CD8-positive, alpha-beta memory T cell (primary cell): ENCODE results near the gene TTC16. TPM values are rescaled to one million over a fixed set of nuclear protein-coding genes. Genes with fewer than 3 reads are reported as not detected.

Experiments
- CTCF ChIA-PET: fragments of 350-600 bp; sonication (Branson Sonifier 250); formaldehyde crosslinking; loops from one replicate; lab custom pipeline; 2021; ENCODE audit warnings: antibody characterized with exemption; lab: Charles Lee
- POLR2A ChIA-PET: fragments of 350-600 bp; sonication (Branson Sonifier 250); formaldehyde crosslinking; loops from one replicate; lab custom pipeline; 2021; ENCODE audit warnings: antibody characterized with exemption; lab: Charles Lee
- DNase-seq, 5 donors: peaks; one replicate each; pipeline versions ENCODE4 v3.0.0 to v3.0.0-alpha.2; 2020 to 2022; ENCODE audit warnings: mixed read lengths in 1 of 5
- H3K27ac ChIP-seq: one replicate; pipeline ENCODE4 v1.7.0; 2013; ENCODE audit warnings: low read depth, mild to moderate bottlenecking, low read length, moderate library complexity
- H3K27me3 ChIP-seq: 2 replicates; pipeline ENCODE4 v1.7.0; 2013; ENCODE audit warnings: low read length, mild to moderate bottlenecking; ENCODE audit not compliant: insufficient read depth, poor library complexity, severe bottlenecking
- H3K36me3 ChIP-seq: 2 replicates; pipeline ENCODE4 v1.7.0; 2013; ENCODE audit warnings: mild to moderate bottlenecking, low read length, moderate library complexity; ENCODE audit not compliant: insufficient read depth
- H3K4me1 ChIP-seq: 2 replicates; pipeline ENCODE4 v1.7.0; 2013; ENCODE audit warnings: mild to moderate bottlenecking, low read length, moderate library complexity; ENCODE audit not compliant: insufficient read depth
- H3K4me3 ChIP-seq: 2 replicates; pipeline ENCODE4 v1.7.0; 2013; ENCODE audit warnings: mild to moderate bottlenecking, low read length
- H3K9me3 ChIP-seq: 2 replicates; pipeline ENCODE4 v1.7.0; 2013; ENCODE audit warnings: mild to moderate bottlenecking, low read length
- H3K27ac Mint-ChIP-seq, 8 donors: one replicate each; pipeline ENCODE4 v1.8.0; 2020 to 2021; ENCODE audit warnings: mixed read lengths in 8 of 8, mild to moderate bottlenecking in 6 of 8, inconsistent platforms in 3 of 8, moderate library complexity in 3 of 8
- H3K27me3 Mint-ChIP-seq, 2 donors: one replicate each; pipeline ENCODE4 v1.8.0; 2020 to 2021; ENCODE audit warnings: mixed read lengths in 2 of 2, mild to moderate bottlenecking in 1 of 2, moderate library complexity in 1 of 2
- H3K36me3 Mint-ChIP-seq, 3 donors: one replicate each; pipeline ENCODE4 v1.8.0; 2020 to 2021; ENCODE audit warnings: mixed read lengths in 3 of 3, inconsistent platforms in 1 of 3, mild to moderate bottlenecking in 1 of 3
- H3K4me1 Mint-ChIP-seq, 3 donors: one replicate each; pipeline ENCODE4 v1.8.0; 2020 to 2021; ENCODE audit warnings: mixed read lengths in 3 of 3, inconsistent platforms in 1 of 3, mild to moderate bottlenecking in 1 of 3
- H3K4me3 Mint-ChIP-seq, 7 donors: one replicate each; pipeline ENCODE4 v1.8.0; 2020 to 2021; ENCODE audit warnings: mixed read lengths in 7 of 7, mild to moderate bottlenecking in 6 of 7, moderate library complexity in 4 of 7, inconsistent platforms in 2 of 7
- H3K9me3 Mint-ChIP-seq, 5 donors: one replicate each; pipeline ENCODE4 v1.8.0; 2020 to 2022; ENCODE audit warnings: mixed read lengths in 5 of 5, mild to moderate bottlenecking in 3 of 5, moderate library complexity in 2 of 5, inconsistent platforms in 1 of 5
- polyA plus RNA-seq: library from polyadenylated mRNA; unstranded; fragments of 300-500 nt; fragmentation: Illumina TruSeq; gene quantifications from one replicate; pipeline ENCODE4 v1.2.3, GENCODE V29; 2021
- total RNA-seq, 2 experiments: library from RNA; stranded (reverse); gene quantifications; one replicate each; pipeline ENCODE4 v1.2.3, GENCODE V29; 2021

The TTC16 gene
- total and polyA plus RNA-seq, 3 experiments from 2014 or later = 1.6 to 7.1 (median 1.8) TPM

GRCh38 chr9:127722055-127722745, 6.3 kb downstream of the TTC16 start:
- no peaks in the 10 kb centered on the region for H3K9me3 Mint-ChIP-seq
- no peak for DNase-seq
- Histone ChIP-seq H3K4me1 (peaks cover 30% of the 10 kb centered on the region), H3K9me3 (no peaks in the 10 kb centered on the region), H3K27ac (no peak overlapping the region), H3K27me3 (no peaks in the 10 kb centered on the region), H3K4me3 (no peak overlapping the region), H3K36me3 (no peaks in the 10 kb centered on the region)
- peak overlapping the region in 6 of 8 donors; percentile 11 to 95 (median 62) for H3K27ac Mint-ChIP-seq
- H3K36me3 Mint-ChIP-seq = peaks cover 0 to 5% (median 2%) of the 10 kb centered on the region in 3 donors
- CTCF ChIA-PET = interaction anchor here (5.1 kb wide), 1 partner anchor 12 kb away, joined by 37 read pairs; the partner anchor contains the start of gene TOR2A
- peak overlapping the region in 4 of 7 donors; percentile 29 to 90 (median 65) for H3K4me3 Mint-ChIP-seq
- H3K27me3 Mint-ChIP-seq = no peaks in the 10 kb centered on the region
- H3K4me1 Mint-ChIP-seq = peaks cover 26 to 37% (median 27%) of the 10 kb centered on the region in 3 donors
- POLR2A ChIA-PET = interaction anchor here (0.6 kb wide), 1 partner anchor 22 kb away, joined by 7 read pairs; no protein-coding TSS in a partner anchor

- H3K9me3 Mint-ChIP-seq = no peaks in the 10 kb centered on the region
- H3K36me3 Mint-ChIP-seq = peaks cover 0 to 5% (median 2%) of the 10 kb centered on the region in 3 donors
- no peak overlapping the region for H3K4me3 Mint-ChIP-seq
- H3K36me3 ChIP-seq = no peaks in the 10 kb centered on the region
- peak overlapping the region in 4 of 8 donors; percentile 51 to 64 (median 58) for H3K27ac Mint-ChIP-seq
- H3K27me3 ChIP-seq = no peaks in the 10 kb centered on the region
- POLR2A ChIA-PET = no interaction called here
- no peak overlapping the region for H3K27ac ChIP-seq
- H3K4me1 Mint-ChIP-seq = peaks cover 26 to 37% (median 27%) of the 10 kb centered on the region in 3 donors
- H3K4me1 ChIP-seq = peaks cover 30% of the 10 kb centered on the region
- H3K4me3 ChIP-seq = no peak overlapping the region
- CTCF ChIA-PET = no interaction called here
- no peak for DNase-seq
- no peaks in the 10 kb centered on the region for H3K9me3 ChIP-seq
- H3K27me3 Mint-ChIP-seq = no peaks in the 10 kb centered on the region
These were observed 7.1 kb downstream of the TTC16 start for GRCh38 chr9:127723013-127723412.

GRCh38 chr9:127723444-127723843, 7.6 kb downstream of the TTC16 start:
- peaks cover 0 to 5% (median 2%) of the 10 kb centered on the region in 3 donors for H3K36me3 Mint-ChIP-seq
- no peaks in the 10 kb centered on the region for H3K27me3 Mint-ChIP-seq
- Histone ChIP-seq H3K4me1 (peaks cover 30% of the 10 kb centered on the region), H3K9me3 (no peaks in the 10 kb centered on the region), H3K36me3 (no peaks in the 10 kb centered on the region), H3K27me3 (no peaks in the 10 kb centered on the region), H3K27ac (no peak overlapping the region), H3K4me3 (no peak overlapping the region)
- ChIA-PET POLR2A (no interaction called here), CTCF (no interaction called here)
- peak overlapping the region in 4 of 8 donors; percentile 51 to 64 (median 58) for H3K27ac Mint-ChIP-seq
- no peaks in the 10 kb centered on the region for H3K9me3 Mint-ChIP-seq
- H3K4me3 Mint-ChIP-seq = no peak overlapping the region
- no peak for DNase-seq
- H3K4me1 Mint-ChIP-seq = peaks cover 26 to 37% (median 27%) of the 10 kb centered on the region in 3 donors

- H3K27ac Mint-ChIP-seq = no peak overlapping the region
These were observed 8.1 kb downstream of the TTC16 start for GRCh38 chr9:127724012-127724411.

GRCh38 chr9:127726871-127727270, 11.0 kb downstream of the TTC16 start:
- no peak overlapping the region for H3K4me3 Mint-ChIP-seq
- peaks cover 0 to 17% (median 2%) of the 10 kb centered on the region in 3 donors for H3K36me3 Mint-ChIP-seq
- Histone ChIP-seq H3K27ac (no peak overlapping the region), H3K27me3 (no peaks in the 10 kb centered on the region), H3K36me3 (no peaks in the 10 kb centered on the region), H3K4me3 (no peak overlapping the region), H3K9me3 (no peaks in the 10 kb centered on the region), H3K4me1 (peaks cover 5% of the 10 kb centered on the region)
- H3K4me1 Mint-ChIP-seq = peaks cover 3 to 8% (median 4%) of the 10 kb centered on the region in 3 donors
- DNase-seq = no peak
- ChIA-PET CTCF (interaction anchor here (1.1 kb wide), 1 partner anchor 195 kb away, joined by 3 read pairs; no protein-coding TSS in a partner anchor), POLR2A (interaction anchor here (0.6 kb wide), 1 partner anchor 162 kb away, joined by 5 read pairs; no protein-coding TSS in a partner anchor)
- no peaks in the 10 kb centered on the region for H3K27me3 Mint-ChIP-seq
- H3K9me3 Mint-ChIP-seq = no peaks in the 10 kb centered on the region
- peak overlapping the region in 1 of 8 donors; percentile 19 for H3K27ac Mint-ChIP-seq

More at GRCh38 chr9:127724012-127724411, 8.1 kb downstream of the TTC16 start:
- no peak for DNase-seq
- Histone ChIP-seq H3K9me3 (no peaks in the 10 kb centered on the region), H3K4me3 (no peak overlapping the region), H3K27me3 (no peaks in the 10 kb centered on the region), H3K4me1 (peaks cover 27% of the 10 kb centered on the region), H3K36me3 (no peaks in the 10 kb centered on the region), H3K27ac (no peak overlapping the region)
- POLR2A ChIA-PET = no interaction called here
- CTCF ChIA-PET = no interaction called here
- Mint-ChIP-seq H3K9me3 (no peaks in the 10 kb centered on the region), H3K27me3 (no peaks in the 10 kb centered on the region), H3K4me3 (no peak overlapping the region), H3K36me3 (peaks cover 0 to 7% (median 2%) of the 10 kb centered on the region in 3 donors), H3K4me1 (peaks cover 25 to 37% (median 27%) of the 10 kb centered on the region in 3 donors)

GRCh38 chr9:127728808-127729207, 12.9 kb downstream of the TTC16 start:
- Histone ChIP-seq H3K36me3 (no peaks in the 10 kb centered on the region), H3K4me1 (peaks cover 5% of the 10 kb centered on the region), H3K27me3 (no peaks in the 10 kb centered on the region), H3K4me3 (no peak overlapping the region), H3K9me3 (no peaks in the 10 kb centered on the region), H3K27ac (no peak overlapping the region)
- no peak overlapping the region for H3K4me3 Mint-ChIP-seq
- H3K4me1 Mint-ChIP-seq = peaks cover 4 to 7% (median 4%) of the 10 kb centered on the region in 3 donors
- H3K27ac Mint-ChIP-seq = peak overlapping the region in 2 of 8 donors; percentile 43 to 97
- no peaks in the 10 kb centered on the region for H3K27me3 Mint-ChIP-seq
- ChIA-PET POLR2A (interaction anchor here (0.7 kb wide), 1 partner anchor 29 kb away, joined by 3 read pairs; no protein-coding TSS in a partner anchor), CTCF (interaction anchor here (1.1 to 1.5 kb wide), 6 partner anchors 9 to 193 kb away, joined by 3 to 6 read pairs (median 3); no protein-coding TSS in a partner anchor)
- DNase-seq = no peak
- no peaks in the 10 kb centered on the region for H3K9me3 Mint-ChIP-seq
- peaks cover 0 to 23% (median 2%) of the 10 kb centered on the region in 3 donors for H3K36me3 Mint-ChIP-seq

GRCh38 chr9:127729522-127730256, 13.8 kb downstream of the TTC16 start:
- DNase-seq = no peak
- H3K27me3 Mint-ChIP-seq = no peaks in the 10 kb centered on the region
- ChIA-PET CTCF (interaction anchor here (1.1 to 1.5 kb wide), 6 partner anchors 10 to 192 kb away, joined by 3 to 6 read pairs (median 3); no protein-coding TSS in a partner anchor), POLR2A (no interaction called here)
- H3K4me3 ChIP-seq = no peak overlapping the region
- no peaks in the 10 kb centered on the region for H3K36me3 ChIP-seq
- no peak overlapping the region for H3K27ac ChIP-seq
- peaks cover 14% of the 10 kb centered on the region for H3K4me1 ChIP-seq
- peak overlapping the region in 3 of 8 donors; percentile 23 to 97 (median 29) for H3K27ac Mint-ChIP-seq
- peaks cover 9 to 15% (median 11%) of the 10 kb centered on the region in 3 donors for H3K4me1 Mint-ChIP-seq
- H3K36me3 Mint-ChIP-seq = peaks cover 0 to 21% (median 2%) of the 10 kb centered on the region in 3 donors
- H3K4me3 Mint-ChIP-seq = no peak overlapping the region
- no peaks in the 10 kb centered on the region for H3K9me3 ChIP-seq
- no peaks in the 10 kb centered on the region for H3K9me3 Mint-ChIP-seq
- H3K27me3 ChIP-seq = no peaks in the 10 kb centered on the region
